Stimulated activated CD4-positive, alpha-beta T cell treated with anti-CD3 and anti-CD28 coated beads, Interleukin-15, amount 100 ng/mL, for 1 hour (primary cell): ENCODE results near the gene ZEB1.
"Not testable (repeated sequence)": the region's sequence is repeated elsewhere in the genome, so short reads cannot be mapped to it uniquely, and the experiment has no call there.

Experiments
- DNase-seq, 2 donors: peaks; one replicate each; pipeline ENCODE4 v3.0.0-alpha.2; 2020; ENCODE audit warnings: low read depth in 1 of 2, low spot score in 1 of 2

Gene ZEB1

DNA sequence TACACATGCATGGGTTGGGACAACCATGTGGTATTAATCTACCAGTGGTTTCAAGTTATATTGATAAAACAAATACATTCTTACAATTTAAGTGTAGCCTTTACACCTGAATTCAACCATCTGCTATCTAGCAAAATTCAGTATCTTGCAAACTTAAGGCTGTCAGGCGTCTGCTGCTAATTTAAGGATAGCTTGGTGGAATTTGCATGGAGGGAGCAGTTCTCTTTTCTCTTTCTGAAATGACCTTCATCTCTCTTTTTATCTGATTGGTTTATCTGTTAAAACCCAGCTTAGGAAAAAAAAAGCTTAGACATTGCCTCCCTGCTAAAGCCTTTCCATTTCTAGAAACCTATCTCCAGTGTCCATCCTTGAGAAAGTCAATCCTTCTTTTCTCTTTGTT is 102.3 kb downstream of the ZEB1 start:
- no peak for DNase-seq

DNA sequence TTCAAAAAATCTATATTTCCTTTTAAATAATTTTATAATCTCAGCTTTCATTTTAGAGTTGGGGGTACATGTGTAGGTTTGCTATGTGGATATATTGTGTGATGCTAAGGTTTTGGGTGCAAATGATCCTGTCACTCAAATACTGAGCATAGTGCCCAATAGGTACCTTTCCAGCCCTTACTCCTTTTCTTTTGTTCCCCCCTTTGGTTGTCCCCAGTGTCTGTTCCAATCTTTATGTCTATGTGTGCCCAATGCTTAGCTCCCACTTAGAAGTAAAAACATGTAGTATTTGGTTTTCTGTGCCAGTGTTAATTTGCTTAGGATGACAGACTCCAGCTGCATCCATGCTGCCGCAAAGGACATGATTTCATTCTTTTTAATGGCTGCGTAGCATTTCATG is 103.6 kb downstream of the ZEB1 start:
- no peak for DNase-seq

DNA sequence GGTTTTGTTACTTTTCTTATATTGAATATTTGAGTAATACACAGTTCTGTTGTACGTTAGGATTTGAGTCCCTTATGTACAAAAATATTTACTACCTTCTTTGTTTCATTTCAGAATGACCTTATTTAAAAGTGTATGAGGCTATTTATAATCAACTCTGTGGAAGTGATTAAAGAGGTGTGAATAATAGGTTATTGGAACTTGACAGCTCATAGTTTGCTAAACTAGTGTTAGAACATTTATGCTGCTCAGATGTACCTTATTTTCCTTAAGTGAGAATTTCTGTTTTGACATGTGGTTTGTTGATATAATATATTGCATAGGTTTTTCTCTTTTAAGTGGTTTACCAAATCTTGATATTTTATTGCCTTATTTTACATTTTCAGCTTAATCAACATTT is 105.5 kb downstream of the ZEB1 start:
- no peak for DNase-seq

DNA sequence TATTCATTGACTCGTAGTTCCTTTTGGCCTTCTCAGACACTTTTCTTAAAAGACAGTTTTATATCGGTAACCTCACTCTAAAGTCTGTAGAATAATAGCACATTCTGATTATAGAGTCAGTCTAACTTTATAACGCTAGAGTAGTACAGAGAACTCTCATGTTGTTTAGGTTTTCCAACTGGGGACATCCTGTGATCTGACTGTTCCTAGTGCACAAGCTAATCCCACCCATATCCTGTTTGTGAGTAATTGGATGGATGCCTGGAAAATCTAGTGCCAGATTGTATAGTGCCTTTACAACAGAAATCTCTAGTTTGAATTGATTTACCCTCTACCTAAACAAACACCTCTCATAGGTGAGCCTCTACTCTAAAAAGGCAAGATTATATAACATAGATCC is 107.4 kb downstream of the ZEB1 start:
- DNase-seq, result no peak

DNA sequence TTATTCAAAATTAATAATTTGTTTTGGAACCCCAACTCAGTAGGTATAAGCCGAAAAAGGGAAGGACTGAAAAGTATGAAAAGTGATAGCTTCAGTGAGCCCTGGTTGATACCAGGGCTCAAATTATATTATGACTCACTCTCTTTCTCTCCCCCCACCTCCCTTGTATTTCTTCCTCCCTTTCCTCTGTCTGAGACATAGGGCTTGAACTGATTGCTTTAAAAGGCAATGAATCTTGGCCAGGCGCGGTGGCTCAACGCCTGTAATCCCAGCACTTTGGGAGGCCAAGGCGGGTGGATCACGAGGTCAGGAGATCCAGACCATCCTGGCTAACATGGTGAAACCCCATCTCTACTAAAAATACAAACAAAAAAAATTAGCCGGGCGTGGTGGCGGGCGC is 108.3 kb downstream of the ZEB1 start:
- not testable (repeated sequence) for DNase-seq

DNA sequence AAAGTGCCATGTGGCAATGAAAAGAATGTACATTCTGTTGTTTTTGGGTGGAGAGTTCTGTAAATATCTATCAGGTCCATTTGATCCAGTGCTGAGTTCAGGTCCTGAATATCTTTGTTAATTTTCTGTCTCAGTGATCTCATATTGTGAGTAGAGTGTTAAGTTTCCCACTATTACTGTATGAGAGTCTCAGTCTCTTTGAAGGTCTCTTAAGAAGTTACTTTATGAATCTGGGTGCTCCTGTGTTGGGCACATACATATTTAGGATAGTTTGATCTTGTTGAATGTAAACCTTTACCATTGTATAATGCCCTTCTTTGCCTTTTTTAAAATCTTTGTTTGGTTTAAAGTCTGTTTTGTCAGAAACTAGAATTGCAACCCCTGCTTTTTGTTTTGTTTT is 109.5 kb downstream of the ZEB1 start:
- not testable (repeated sequence) for DNase-seq

DNA sequence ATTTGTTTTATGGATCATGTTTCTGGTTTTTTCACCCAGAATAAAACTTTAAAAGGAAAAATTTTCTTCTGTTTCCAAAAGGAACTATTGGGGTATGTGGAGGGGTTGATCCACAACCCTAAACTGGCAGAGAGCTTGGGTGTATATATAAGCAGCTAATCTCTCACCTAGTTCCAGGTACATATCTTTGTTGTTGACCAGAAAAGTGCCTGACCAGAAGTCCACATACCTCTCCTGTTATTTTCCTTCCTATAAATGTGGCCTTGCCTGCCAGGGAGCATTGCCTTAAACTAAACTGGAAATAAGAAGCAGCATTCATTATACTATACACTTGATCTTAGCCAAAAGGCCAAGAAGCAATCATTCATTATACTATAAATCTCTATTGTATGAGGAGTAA is 112.0 kb downstream of the ZEB1 start:
- DNase-seq, result no peak

DNA sequence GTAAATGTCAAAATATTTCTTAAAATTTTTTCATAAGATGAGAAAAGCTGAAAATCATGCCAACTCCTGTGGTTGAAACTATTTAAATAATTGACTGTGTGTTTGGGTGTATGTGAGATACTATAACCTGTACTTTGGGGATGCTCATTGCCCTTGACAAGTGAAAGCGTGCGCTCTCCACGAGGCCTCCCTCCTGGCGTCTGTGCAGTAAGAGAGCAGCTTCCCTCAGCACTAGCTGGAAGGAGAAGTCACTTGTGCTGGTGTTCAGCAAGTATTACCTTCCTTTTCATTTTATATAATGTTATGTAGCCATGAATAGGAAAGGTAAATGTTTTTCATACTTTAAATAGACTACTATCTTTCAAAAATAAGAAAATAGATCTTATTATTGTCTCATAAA is 118.9 kb downstream of the ZEB1 start:
- DNase-seq, result no peak

DNA sequence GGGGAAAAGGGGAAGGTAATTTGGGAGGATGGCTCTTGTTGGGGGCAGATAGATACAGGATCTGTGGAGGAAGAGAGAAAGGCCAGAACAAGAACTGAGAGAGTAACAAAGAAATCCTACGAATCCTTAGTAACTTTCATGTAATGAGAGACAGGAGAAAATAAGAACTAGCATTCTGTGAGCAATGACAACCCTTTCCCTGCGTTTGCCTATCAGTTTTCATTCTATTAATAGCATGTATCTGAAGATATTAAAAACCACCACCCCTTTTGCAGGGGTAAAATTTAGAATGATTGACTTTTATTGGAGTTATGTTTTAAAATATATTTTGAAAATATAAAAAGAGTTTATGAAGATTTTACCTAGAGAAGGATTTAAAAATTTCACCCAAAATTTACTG is 132.8 kb downstream of the ZEB1 start:
- DNase-seq, result no peak

DNA sequence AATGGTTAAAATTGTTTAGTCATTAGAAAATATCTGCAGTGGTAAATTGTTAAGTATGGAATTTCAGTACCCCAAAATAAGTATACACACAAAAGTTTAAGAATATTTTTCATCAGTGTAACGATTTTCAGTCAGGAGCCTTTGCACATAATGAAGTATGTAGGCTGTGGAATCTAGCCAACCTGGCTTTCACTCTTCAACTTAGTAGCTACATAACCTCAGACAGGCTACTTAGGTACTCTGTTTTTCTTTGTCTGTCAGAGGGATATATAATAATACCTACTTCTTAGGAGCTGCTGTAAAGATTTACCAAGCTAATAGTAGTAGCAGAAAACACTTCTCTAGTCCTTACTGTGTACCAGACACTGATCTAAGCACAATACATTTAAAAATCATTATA is 137.5 kb downstream of the ZEB1 start:
- DNase-seq, result no peak

DNA sequence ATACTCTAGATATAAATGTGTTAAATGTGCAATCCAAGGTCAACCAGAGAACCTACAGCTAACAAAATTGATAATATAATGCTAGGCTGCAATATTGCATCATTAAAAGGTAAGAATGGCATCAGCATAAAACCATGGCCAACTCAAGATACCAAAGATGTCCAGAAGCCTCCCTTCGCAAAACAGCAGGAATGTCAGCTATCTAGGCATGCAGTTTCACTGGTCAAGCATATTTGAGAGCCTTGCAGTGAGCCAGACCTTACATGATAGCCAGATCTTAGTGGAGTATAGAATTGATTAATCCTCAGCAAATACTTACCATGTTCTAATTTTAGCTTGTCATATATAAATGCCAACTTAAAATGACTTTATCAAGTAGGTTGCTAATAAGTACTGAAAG is 138.8 kb downstream of the ZEB1 start:
- no peak for DNase-seq

DNA sequence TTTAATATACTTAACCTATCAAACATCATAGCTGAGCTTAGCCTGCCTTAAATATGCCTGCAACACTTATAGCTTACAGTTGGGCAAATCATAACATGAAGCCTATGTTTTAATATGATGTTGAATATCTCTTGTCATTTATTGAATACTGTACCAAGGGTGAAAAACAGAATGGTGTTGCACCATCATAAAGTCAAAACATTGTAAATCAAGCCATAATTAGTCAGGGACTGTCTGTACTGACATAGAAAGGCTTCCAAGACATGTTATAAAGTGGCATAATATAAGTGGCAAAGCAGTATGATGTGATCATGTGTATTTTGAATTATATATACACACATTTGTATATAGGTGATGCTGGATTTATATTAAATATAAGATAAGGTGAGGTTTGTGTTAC is 140.0 kb downstream of the ZEB1 start:
- DNase-seq, result no peak

DNA sequence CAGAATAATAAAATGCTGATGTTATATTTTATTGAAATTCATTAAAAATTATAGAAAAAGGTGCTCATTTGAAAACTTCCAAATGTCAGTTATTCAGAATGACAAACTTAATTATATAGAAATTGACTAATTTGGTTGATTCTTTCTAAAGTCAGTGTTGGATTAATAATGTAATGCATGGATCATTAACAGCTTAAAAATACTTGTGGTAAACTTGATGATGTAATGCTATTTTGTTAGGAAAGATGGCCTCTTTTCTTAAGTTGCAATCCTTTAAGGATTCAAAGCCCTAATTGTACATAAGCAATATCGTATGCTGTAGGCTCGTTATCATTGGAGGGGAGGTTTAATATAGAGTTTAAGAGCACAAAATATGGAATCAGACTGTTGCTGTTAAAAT is 141.2 kb downstream of the ZEB1 start:
- no peak for DNase-seq

DNA sequence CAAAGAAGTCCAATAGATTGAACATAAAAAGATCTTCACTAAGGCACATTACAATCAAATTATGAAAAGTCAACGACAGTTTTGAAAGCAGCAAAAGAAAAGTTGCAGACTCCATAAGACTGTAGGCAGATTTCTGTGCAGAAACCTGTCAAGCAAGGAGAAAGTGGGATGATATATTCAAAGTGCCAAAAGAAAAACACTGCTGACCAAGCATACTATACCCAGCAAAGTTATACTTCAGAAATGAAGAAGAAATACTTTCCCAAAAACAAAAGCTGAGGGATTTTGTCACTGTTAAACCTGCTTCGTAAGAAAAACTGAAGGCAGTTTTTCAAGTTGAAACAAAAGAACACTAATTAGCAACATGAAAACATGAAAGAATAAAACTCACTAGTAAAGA is 145.5 kb downstream of the ZEB1 start:
- no peak for DNase-seq

DNA sequence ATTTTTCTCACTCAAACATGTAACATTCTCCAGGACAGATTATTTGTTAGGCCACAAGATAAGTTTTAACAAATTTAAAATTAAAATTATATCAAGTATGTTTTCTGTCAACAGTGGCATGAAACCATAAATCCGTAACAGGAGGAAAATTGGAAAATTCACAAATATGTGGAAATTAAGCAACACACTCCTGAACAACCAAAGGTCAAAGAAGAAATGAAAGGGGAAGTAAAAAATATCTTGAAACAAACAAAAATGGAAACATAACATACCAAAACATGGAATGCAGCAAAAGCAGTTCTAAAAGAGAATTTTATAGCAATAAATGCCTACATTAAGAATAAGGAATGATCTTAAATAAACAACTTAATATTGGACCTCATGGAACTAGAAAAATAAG is 147.3 kb downstream of the ZEB1 start:
- no peak for DNase-seq

DNA sequence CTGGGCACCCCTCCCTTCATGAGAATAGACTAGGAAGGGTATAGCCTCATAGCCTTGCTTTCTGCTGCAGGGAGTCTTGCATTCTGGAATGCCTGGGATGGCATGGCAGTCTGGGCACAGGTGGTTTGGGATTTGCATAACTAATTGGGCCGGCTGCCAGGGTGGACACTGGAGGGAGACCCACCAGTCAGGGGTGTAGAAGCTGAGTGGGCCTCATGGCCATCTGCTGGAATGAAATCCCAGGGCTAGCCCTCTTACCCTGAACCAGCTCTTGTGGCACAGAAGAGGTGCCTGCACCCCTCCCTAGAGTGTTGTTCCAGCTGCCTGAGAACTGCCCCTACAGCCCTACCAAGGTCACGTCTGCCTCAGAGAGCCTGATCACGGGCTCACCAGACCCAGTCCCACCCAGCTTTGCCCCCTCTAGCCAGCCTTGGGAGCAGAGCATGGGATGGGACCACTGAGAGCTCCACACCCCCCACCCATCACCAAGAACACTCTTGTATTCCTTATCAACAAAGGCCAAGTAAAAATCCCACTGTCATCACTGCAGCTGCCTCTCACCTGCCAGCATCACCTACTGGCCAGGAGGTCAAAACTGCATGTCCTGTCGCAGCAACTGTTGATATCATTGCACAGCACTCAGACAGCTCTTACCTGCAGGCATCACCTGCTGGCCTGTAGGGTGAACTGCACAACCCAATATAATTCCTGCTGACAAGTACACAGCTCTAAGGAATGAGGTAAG is 148.9 kb downstream of the ZEB1 start:
- no peak for DNase-seq

DNA sequence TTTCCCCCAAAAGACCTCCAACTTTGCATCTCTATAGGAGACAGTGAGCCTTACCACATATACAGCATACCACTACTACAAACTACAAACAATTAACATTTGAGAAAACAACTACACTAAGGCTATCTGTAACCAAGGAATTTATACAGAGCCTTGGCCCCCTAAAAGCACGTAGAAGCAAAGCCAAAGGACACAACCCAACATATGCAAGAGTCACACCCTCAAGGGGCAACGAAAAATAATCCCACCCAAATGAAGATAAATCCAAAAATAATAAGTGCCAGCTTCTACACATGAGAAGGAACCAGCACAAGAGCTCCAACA is 149.5 kb downstream of the ZEB1 start:
- no peak for DNase-seq

DNA sequence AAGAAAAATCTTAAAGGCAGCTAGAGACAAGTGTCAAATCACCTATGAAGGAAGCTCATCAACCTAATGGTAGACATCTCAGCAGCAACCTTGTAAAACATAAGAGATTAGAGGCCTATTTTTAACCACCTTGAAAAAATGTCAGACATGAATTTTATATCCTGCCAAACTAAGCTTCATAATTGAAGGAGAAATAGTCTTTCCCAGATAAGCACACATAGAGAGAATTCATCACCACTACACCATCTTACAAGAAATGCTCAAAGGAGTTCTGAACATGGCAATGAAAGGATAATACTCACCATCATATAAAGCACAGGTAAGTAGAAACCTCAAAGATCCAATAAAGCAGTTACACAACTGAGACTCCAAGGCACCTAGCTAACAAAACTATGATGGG is 156.5 kb downstream of the ZEB1 start:
- DNase-seq, result no peak

DNA sequence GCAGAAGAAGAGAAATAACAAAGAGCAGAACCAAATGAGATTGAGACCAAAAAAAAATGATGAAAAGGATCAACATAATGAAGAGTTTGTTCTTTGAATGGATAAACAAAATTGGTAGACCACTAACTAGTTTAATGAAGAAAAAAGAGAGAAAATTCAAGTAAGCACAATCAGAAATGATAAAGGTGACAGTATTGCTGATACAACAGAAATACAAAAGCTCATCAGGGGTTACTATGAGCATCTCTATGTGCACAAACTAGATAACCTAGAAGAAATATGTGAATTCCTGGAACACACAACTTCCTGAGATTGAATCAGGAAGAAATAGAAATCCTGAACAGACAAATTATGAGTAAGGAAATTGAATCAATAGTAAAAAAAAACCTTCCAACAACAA is 157.1 kb downstream of the ZEB1 start:
- no peak for DNase-seq

DNA sequence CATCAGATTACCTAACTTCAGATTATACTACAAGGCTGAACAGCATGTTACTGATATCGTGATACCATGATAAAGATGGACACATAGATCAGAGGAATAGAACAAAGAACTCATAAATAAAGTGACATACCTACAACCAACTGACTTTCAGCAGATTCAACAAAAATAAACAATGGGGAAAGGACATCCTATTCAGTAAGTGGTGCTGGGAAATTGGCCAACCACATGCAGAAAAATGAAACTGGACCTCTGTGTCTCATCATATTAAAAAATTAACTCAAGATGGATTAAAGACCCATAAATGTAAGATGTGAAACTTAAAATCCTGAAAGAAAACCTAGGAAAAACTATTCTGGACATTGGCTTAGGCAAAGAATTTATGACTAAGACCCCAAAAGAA is 158.6 kb downstream of the ZEB1 start:
- DNase-seq, result no peak

DNA sequence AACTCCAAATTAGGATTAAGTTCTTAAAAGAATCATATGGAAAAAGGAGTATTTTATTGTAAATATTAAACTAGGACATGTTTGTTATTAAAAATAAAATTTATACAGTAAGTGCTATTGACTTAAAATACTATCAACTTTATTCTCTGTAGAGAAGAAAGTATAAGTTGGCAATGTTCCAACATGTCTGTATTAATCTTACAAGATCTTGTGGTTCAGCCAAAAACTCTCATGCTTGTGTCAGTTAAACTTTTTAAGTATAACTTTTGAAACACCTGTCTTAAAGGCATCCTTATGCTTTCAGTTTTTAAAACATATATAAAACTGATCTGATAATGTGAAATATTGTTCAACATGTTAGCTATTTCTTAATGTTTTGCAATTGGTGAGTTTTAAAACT is 160.7 kb downstream of the ZEB1 start:
- DNase-seq, result no peak

DNA sequence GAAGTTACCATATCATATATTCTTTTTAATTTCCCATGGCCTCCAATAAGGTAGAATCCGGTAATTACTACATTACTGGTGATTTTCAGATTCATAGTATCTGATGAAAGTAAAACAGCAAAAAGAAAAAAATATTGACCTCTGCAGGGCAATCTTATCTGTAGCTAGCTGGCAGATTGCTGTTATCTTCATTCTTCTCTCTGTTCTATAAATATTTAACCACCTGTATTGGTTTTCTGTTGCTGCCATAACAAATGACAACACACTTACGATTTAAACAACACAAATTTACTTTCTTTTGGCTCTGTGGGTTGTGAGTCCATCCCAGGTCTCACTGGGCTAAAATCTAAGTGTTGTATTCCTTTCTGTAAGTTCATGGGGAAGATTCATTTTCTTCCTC is 164.5 kb downstream of the ZEB1 start:
- no peak for DNase-seq

DNA sequence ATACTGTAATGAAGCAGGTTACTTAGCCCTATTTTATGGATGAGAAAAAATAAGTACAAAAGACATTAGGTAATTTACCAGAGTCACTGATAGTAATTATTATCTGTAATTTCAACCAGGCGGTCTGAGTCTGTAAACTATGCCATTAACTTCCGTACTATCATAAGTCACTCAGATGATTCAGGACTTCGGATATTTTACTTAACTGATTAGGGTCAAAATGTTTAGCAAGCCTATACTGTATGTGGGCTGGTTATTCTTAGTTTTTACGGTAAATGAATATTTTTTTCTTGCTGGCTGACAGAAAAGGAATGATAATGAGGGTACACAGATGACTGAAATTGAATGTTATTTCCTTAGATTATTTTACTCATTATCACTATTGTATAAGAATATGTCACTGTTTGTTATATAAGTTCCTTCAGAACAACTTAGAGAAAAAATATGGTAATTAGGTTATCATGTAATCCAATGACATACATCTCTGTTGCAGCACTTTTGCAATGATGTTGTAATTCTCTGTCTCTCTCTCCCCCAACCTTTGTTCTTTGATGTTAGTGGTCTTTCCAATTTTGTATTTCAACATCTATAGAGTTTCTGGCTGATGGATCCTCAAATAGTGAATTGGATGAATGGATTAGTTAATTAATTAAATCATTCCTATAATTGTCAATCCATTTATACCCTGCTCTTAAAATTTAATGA is 165.6 kb downstream of the ZEB1 start:
- DNase-seq, result no peak
